Sigmoid colon (tissue), 3 donors: ENCODE results near the gene NUDT21.

Experiments
- CTCF ChIP-seq, 4 experiments: fragments of 450-650 bp in 3 of 4; fragments of 200-600 bp in 1 of 4; IDR thresholded peaks; one replicate each; pipeline ENCODE4 v1.5.1; 2016 to 2019; ENCODE audit warnings: antibody characterized with exemption in 4 of 4, mild to moderate bottlenecking in 3 of 4, moderate library complexity in 2 of 4
- POLR2A ChIP-seq, 2 donors: fragments of 450-650 bp; IDR thresholded peaks; one replicate each; pipeline ENCODE4 v1.6.1; 2016; ENCODE audit warnings: antibody characterized with exemption in 2 of 2, mild to moderate bottlenecking in 2 of 2, moderate library complexity in 2 of 2

GRCh38 chr16:56389554-56389953 is 61.6 kb downstream of the NUDT21 start:
- TF ChIP-seq POLR2A (IDR thresholded peaks at IDR 0.05) (no peak), CTCF (IDR thresholded peaks at IDR 0.05) (no peak)
